ENCODE data around the gene ZNF681. TPM values are rescaled to one million over a fixed set of nuclear protein-coding genes. Genes with fewer than 3 reads are reported as not detected.
"Not testable (repeated sequence)": the region's sequence is repeated elsewhere in the genome, so short reads cannot be mapped to it uniquely, and the experiment has no call there.

ZNF681 gene
- total RNA-seq: 21.6 TPM

GRCh38 chr19:23758187-23759074, at the start of gene ZNF681:
Gene ZNF681 (minus strand): TSS chr19:23758891. CDS start chr19:23758749, 142 bp downstream.
- no peak for FAIRE-seq
- peak; percentile 47 to 74 for DNase-seq (ENCODE audit: low spot score in 2 of 2)

GRCh38 chr19:23804676-23805075, 46.0 kb upstream of the ZNF681 start:
- no peak for FAIRE-seq

GRCh38 chr19:23802290-23802689, 43.6 kb upstream of the ZNF681 start:
- no peak for FAIRE-seq

More at GRCh38 chr19:23804676-23805075, 46.0 kb upstream of the ZNF681 start:
- no peak for DNase-seq (ENCODE audit: low spot score in 2 of 2)

GRCh38 chr19:23801803-23802202, 43.1 kb upstream of the ZNF681 start:
- no peak for FAIRE-seq
- no peak for DNase-seq (ENCODE audit: low spot score in 2 of 2)

More at GRCh38 chr19:23802290-23802689, 43.6 kb upstream of the ZNF681 start:
- DNase-seq (ENCODE audit: low spot score in 2 of 2): no peak

GRCh38 chr19:23800868-23801267, 42.2 kb upstream of the ZNF681 start:
- FAIRE-seq: no peak
- DNase-seq (ENCODE audit: low spot score in 2 of 2): no peak

GRCh38 chr19:23800271-23800670, 41.6 kb upstream of the ZNF681 start:
- no peak for DNase-seq (ENCODE audit: low spot score in 2 of 2)
- no peak for FAIRE-seq

GRCh38 chr19:23799321-23799720, 40.6 kb upstream of the ZNF681 start:
- no peak for DNase-seq (ENCODE audit: low spot score in 2 of 2)
- no peak for FAIRE-seq

GRCh38 chr19:23795462-23795861, 36.8 kb upstream of the ZNF681 start:
- DNase-seq (ENCODE audit: low spot score in 2 of 2) (no peak), FAIRE-seq (no peak)

- no peak for FAIRE-seq
- DNase-seq (ENCODE audit: low spot score in 2 of 2): no peak
Measured at GRCh38 chr19:23792784-23793183, 34.1 kb upstream of the ZNF681 start.

- DNase-seq (ENCODE audit: low spot score in 2 of 2): no peak
- FAIRE-seq: no peak
Measured at GRCh38 chr19:23790641-23791488, 32.2 kb upstream of the ZNF681 start.

GRCh38 chr19:23789246-23789645, 30.6 kb upstream of the ZNF681 start:
- FAIRE-seq: no peak
- no peak for DNase-seq (ENCODE audit: low spot score in 2 of 2)

- no peak for FAIRE-seq
- no peak for DNase-seq (ENCODE audit: low spot score in 2 of 2)
Measured at GRCh38 chr19:23788411-23788810, 29.7 kb upstream of the ZNF681 start.

GRCh38 chr19:23787106-23787505, 28.4 kb upstream of the ZNF681 start:
- FAIRE-seq (no peak), DNase-seq (ENCODE audit: low spot score in 2 of 2) (no peak)

GRCh38 chr19:23785982-23786381, 27.3 kb upstream of the ZNF681 start:
- no peak for FAIRE-seq

GRCh38 chr19:23784274-23784673, 25.6 kb upstream of the ZNF681 start:
- DNase-seq (ENCODE audit: low spot score in 2 of 2) (no peak), FAIRE-seq (no peak)

More at GRCh38 chr19:23785982-23786381, 27.3 kb upstream of the ZNF681 start:
- DNase-seq (ENCODE audit: low spot score in 2 of 2): no peak

- no peak for DNase-seq (ENCODE audit: low spot score in 2 of 2)
- FAIRE-seq: no peak
Measured at GRCh38 chr19:23783636-23784035, 24.9 kb upstream of the ZNF681 start.

- no peak for FAIRE-seq
- DNase-seq (ENCODE audit: low spot score in 2 of 2): no peak
Measured at GRCh38 chr19:23779645-23780044, 21.0 kb upstream of the ZNF681 start.

- DNase-seq (ENCODE audit: low spot score in 2 of 2) (no peak), FAIRE-seq (no peak)
Measured at GRCh38 chr19:23778566-23778965, 19.9 kb upstream of the ZNF681 start.

GRCh38 chr19:23778036-23778435, 19.3 kb upstream of the ZNF681 start:
- DNase-seq (ENCODE audit: low spot score in 2 of 2); FAIRE-seq: not testable (repeated sequence)

GRCh38 chr19:23777216-23777615, 18.5 kb upstream of the ZNF681 start:
- no peak for FAIRE-seq
- DNase-seq (ENCODE audit: low spot score in 2 of 2): no peak

GRCh38 chr19:23776507-23777205, 18.0 kb upstream of the ZNF681 start:
- no peak for DNase-seq (ENCODE audit: low spot score in 2 of 2)
- no peak for FAIRE-seq

Measured in frontal cortex (tissue), 4 donors.